GM12878 (cell line): ENCODE measurements around the gene BAZ2B.

ENCODE experiments used
- CTCF ChIP-seq, 3 experiments: IDR thresholded peaks in 2 of 3; conservative IDR thresholded peaks in 1 of 3; 2 replicates each; pipeline ENCODE4 v1.5.1; 2011; ENCODE audit warnings: low read depth in 3 of 3, low read length in 3 of 3, mild to moderate bottlenecking in 3 of 3, control low read depth in 2 of 3, moderate library complexity in 2 of 3, inconsistent platforms in 1 of 3, mixed read lengths in 1 of 3; ENCODE audit not compliant: control insufficient read depth in 2 of 3, insufficient read depth in 1 of 3; ENCODE audit errors: extremely low read depth in 1 of 3
- EP300 ChIP-seq, 2 experiments: fragments of 150-350 bp in 1 of 2; IDR thresholded peaks; 2 replicates each; pipeline ENCODE4 v1.6.1; 2011 to 2012; ENCODE audit warnings: low read depth in 2 of 2, low read length in 2 of 2, borderline replicate concordance in 1 of 2, improper control_type of control experiment in 1 of 2, inconsistent platforms in 1 of 2; ENCODE audit not compliant: control insufficient read depth in 1 of 2
- EZH2 ChIP-seq: IDR thresholded peaks from 2 replicates; pipeline ENCODE4 v1.6.1; 2012; ENCODE audit warnings: low read depth, mild to moderate bottlenecking, control low read depth, inconsistent platforms, low read length, borderline replicate concordance; ENCODE audit not compliant: control insufficient read depth
- FOXK2 ChIP-seq: fragments of 450-650 bp; IDR thresholded peaks from 2 replicates; pipeline ENCODE4 v1.6.1; 2017; ENCODE audit warnings: mild to moderate bottlenecking, moderate library complexity
- HDAC2 ChIP-seq: fragments of 200-600 bp; sonication (generic); IDR thresholded peaks from 2 replicates; pipeline ENCODE4 v1.6.1; 2017
- MAX ChIP-seq: IDR thresholded peaks from 2 replicates; pipeline ENCODE4 v1.6.1; 2012; ENCODE audit warnings: low read depth, low read length, improper control_type of control experiment
- MTA3 ChIP-seq: IDR thresholded peaks from 2 replicates; pipeline ENCODE4 v1.6.1; 2012; ENCODE audit warnings: low read length, inconsistent platforms, borderline replicate concordance
- SMC3 ChIP-seq: IDR thresholded peaks from 2 replicates; pipeline ENCODE4 v1.6.1; 2011; ENCODE audit warnings: low read length, improper control_type of control experiment, borderline replicate concordance
- TARDBP ChIP-seq: IDR thresholded peaks from 2 replicates; pipeline ENCODE4 v1.6.1; 2016; ENCODE audit warnings: borderline replicate concordance
- TBL1XR1 ChIP-seq: IDR thresholded peaks from 2 replicates; pipeline ENCODE4 v1.6.1; 2012; ENCODE audit warnings: low read depth, low read length, improper control_type of control experiment
- ZBTB33 ChIP-seq: fragments of 450-650 bp; IDR thresholded peaks from 2 replicates; pipeline ENCODE4 v1.6.1; 2017; ENCODE audit warnings: mild to moderate bottlenecking
- ZNF24 ChIP-seq: fragments of 450-650 bp; IDR thresholded peaks from 2 replicates; pipeline ENCODE4 v1.6.1; 2017; ENCODE audit warnings: antibody characterized with exemption, mild to moderate bottlenecking
- ZZZ3 ChIP-seq: IDR thresholded peaks from 2 replicates; pipeline ENCODE4 v1.6.1; 2011; ENCODE audit warnings: low read depth; ENCODE audit not compliant: control insufficient read depth, insufficient read length

GRCh38 chr2:159402790-159403189, 213.6 kb downstream of the BAZ2B start:
- TF ChIP-seq HDAC2 (no peak), CTCF (IDR thresholded peaks at IDR 0.05 in 2 of 3, conservative IDR thresholded peaks at IDR 0.05 in 1 of 3; ENCODE audit: control insufficient read depth in 2 of 3, extremely low read depth in 1 of 3, insufficient read depth in 1 of 3, low read depth in 3 of 3, low read length in 3 of 3) (no peak), ZNF24 (no peak), EZH2 (no peak), FOXK2 (no peak), EP300 (IDR thresholded peaks at IDR 0.05; ENCODE audit: borderline replicate concordance in 1 of 2, control insufficient read depth in 1 of 2, low read depth in 2 of 2, low read length in 2 of 2) (no peak), ZBTB33 (no peak), SMC3 (no peak), MTA3 (no peak), ZZZ3 (no peak), TBL1XR1 (no peak), MAX (no peak), TARDBP (no peak)
